PC-3 (cell line): Measurements from ENCODE around the gene KCNJ15. TPM values are rescaled to one million over a fixed set of nuclear protein-coding genes. Genes with fewer than 3 reads are reported as not detected.

Experiments used
- ATAC-seq: fragments of 200-7000 bp; cut with Tn5 transposase; 2 replicates; pipeline ENCODE4 v1.9.1; 2020; ENCODE audit warnings: mild to moderate bottlenecking, moderate library complexity
- BruUV-seq: library from RNA; stranded (reverse); fragments of 400-500 nt; replicated peaks from 2 replicates; lab custom pipeline; 2021; lab: Mats Ljungman, UMichigan
- CTCF ChIA-PET: fragments of 300-600 bp; sonication (Branson Sonifier 250); formaldehyde crosslinking; loops from one replicate; lab custom pipeline; 2022; ENCODE audit warnings: antibody characterized with exemption; lab: Charles Lee
- POLR2A ChIA-PET: fragments of 300-600 bp; sonication (Branson Sonifier 250); formaldehyde crosslinking; loops from one replicate; lab custom pipeline; 2022; ENCODE audit warnings: antibody characterized with exemption; ENCODE audit not compliant: unreplicated experiment; lab: Charles Lee
- DNase-seq: peaks from one replicate; pipeline ENCODE4 v3.0.0-alpha.2; 2015
- H2AFZ ChIP-seq: fragments of 300-600 bp; sonication (generic); 2 replicates; pipeline ENCODE4 v1.6.0; 2016; ENCODE audit warnings: antibody characterized with exemption, low read length
- H3F3A ChIP-seq: fragments of 300-600 bp; sonication (generic); one replicate; pipeline ENCODE4 v1.6.0; 2017; ENCODE audit warnings: antibody characterized with exemption, low read length, control low read depth, mild to moderate bottlenecking; ENCODE audit not compliant: unreplicated experiment
- H3K27ac ChIP-seq: fragments of 300-600 bp; sonication (generic); 2 replicates; pipeline ENCODE4 v1.5.1; 2016; ENCODE audit warnings: mild to moderate bottlenecking, low read length
- H3K27me3 ChIP-seq: fragments of 300-600 bp; sonication (generic); 2 replicates; pipeline ENCODE4 v1.6.1; 2016; ENCODE audit warnings: low read length, mixed read lengths
- H3K36me3 ChIP-seq: fragments of 300-600 bp; sonication (generic); 2 replicates; pipeline ENCODE4 v1.6.1; 2016; ENCODE audit warnings: low read depth, mixed run types, low read length, mixed read lengths
- H3K4me1 ChIP-seq: fragments of 300-600 bp; sonication (generic); 2 replicates; pipeline ENCODE4 v1.5.1; 2016; ENCODE audit warnings: low read length; ENCODE audit not compliant: insufficient read depth
- H3K4me2 ChIP-seq: fragments of 300-600 bp; sonication (generic); 2 replicates; pipeline ENCODE4 v1.6.0; 2016; ENCODE audit warnings: low read length
- H3K4me3 ChIP-seq: fragments of 300-600 bp; sonication (generic); 2 replicates; pipeline ENCODE4 v1.5.1; 2016; ENCODE audit warnings: mild to moderate bottlenecking, low read length, mixed read lengths
- H3K79me2 ChIP-seq: fragments of 300-600 bp; sonication (generic); 2 replicates; pipeline ENCODE4 v1.6.1; 2017; ENCODE audit warnings: low read length, mixed read lengths
- H3K9ac ChIP-seq: fragments of 300-600 bp; sonication (generic); 2 replicates; pipeline ENCODE4 v1.6.0; 2016; ENCODE audit warnings: mild to moderate bottlenecking, low read length
- H3K9me2 ChIP-seq: fragments of 300-600 bp; sonication (generic); replicated peaks from 2 replicates; pipeline ENCODE4 v1.6.1; 2016; ENCODE audit warnings: mixed run types, low read length, mixed read lengths
- H3K9me3 ChIP-seq: fragments of 300-600 bp; sonication (generic); 2 replicates; pipeline ENCODE4 v1.6.1; 2016; ENCODE audit warnings: low read length, mixed read lengths
- H4K20me1 ChIP-seq: fragments of 300-600 bp; sonication (generic); 2 replicates; pipeline ENCODE4 v1.6.1; 2016; ENCODE audit warnings: low read length, mixed read lengths
- EZH2 ChIP-seq: fragments of 300-600 bp; sonication (generic); IDR thresholded peaks from one replicate; pipeline ENCODE4 v1.6.1; 2017; ENCODE audit warnings: antibody characterized with exemption, mild to moderate bottlenecking, low read length; ENCODE audit not compliant: unreplicated experiment
- EZH2phosphoT487 ChIP-seq: fragments of 300-600 bp; sonication (generic); IDR thresholded peaks from 2 replicates; pipeline ENCODE4 v1.6.1; 2018; ENCODE audit warnings: mild to moderate bottlenecking, antibody characterized with exemption, low read length, borderline replicate concordance
- intact Hi-C: fragments of 100-400 bp; cut with micrococcal nuclease; formaldehyde crosslinking; loops from 2 replicates; pipeline ENCODE4 v1.9.0; 2023
- total RNA-seq: library from RNA; depleted of rRNA; stranded (reverse); fragments of >200 nt; gene quantifications from 2 replicates; pipeline ENCODE4 v1.2.3, GENCODE V29; 2014
- TF ChIP-seq, protein P1 (sequence below): fragments of 300-600 bp; sonication (generic); conservative IDR thresholded peaks from 2 replicates; pipeline ENCODE4 v1.5.1; 2017; ENCODE audit warnings: antibody characterized with exemption, low read depth, mild to moderate bottlenecking, low read length

Gene KCNJ15
- total RNA-seq, 1 experiment from 2014 or later, result 0.26 TPM

DNA sequence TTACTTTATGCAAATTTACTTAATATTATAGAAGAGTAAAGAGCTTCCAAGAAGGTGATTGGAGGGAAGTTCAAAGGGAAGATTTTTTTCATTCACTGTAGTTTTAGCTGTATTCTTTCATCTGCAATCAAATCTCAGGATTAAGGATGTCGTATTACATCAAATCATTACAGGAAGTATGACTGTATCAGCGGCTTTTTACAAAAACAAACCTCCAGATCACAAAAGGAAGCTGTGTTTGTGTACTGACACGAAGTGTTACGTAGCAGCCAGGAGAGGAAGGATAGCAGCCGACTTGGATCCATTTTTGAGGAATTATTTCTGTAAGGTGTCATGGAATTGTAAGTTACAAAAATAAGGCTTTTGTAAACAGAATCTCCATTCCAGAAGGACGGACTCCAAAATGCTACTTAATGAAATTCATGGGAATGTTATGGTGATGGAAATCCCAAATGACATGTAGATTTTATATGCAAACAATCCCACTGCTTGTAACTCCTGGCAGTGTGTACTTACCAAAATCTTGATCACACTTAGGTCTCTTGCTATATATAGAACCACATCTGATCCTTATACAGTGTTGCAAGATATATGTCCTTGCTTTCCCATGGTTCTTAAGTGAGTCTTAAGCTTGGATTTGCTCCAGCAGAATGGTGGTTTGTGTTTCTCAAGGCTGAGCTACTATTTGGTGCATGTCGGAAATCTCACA, 49.8 kb downstream of the KCNJ15 start:
- DNase-seq, result peak; percentile 40
- ATAC-seq, result peak; percentile 35; the same call in 1 of the 2 replicates
- no peaks in the 10 kb centered on the region for H3K9me2 ChIP-seq
- 0 out of 2 replicates have a peak overlapping the region, but pooled peaks have one; percentile 3 for H2AFZ ChIP-seq
- ChIA-PET POLR2A (interaction anchor here (0.6 kb wide), 1 partner anchor 569 kb away, joined by 5 read pairs; no protein-coding TSS in a partner anchor), CTCF (no interaction called here)
- H3K9me3 ChIP-seq, result no peaks in the 10 kb centered on the region
- H3K4me2 ChIP-seq, result peak overlapping the region; percentile 16; the same call in 1 of the 2 replicates
- H3K27me3 ChIP-seq, result no peaks in the 10 kb centered on the region
- peak overlapping the region; percentile 5; the same call in 1 of the 2 replicates for H3K27ac ChIP-seq
- no peaks in the 10 kb centered on the region for H3K79me2 ChIP-seq
- intact Hi-C loops, result no loop called here
- H3K4me1 ChIP-seq, result peaks cover 14% of the 10 kb centered on the region
- H4K20me1 ChIP-seq, result no peaks in the 10 kb centered on the region
- H3K4me3 ChIP-seq, result no peak overlapping the region
- BruUV-seq, result no TSS peak
- no peaks in the 10 kb centered on the region for H3F3A ChIP-seq
- no peaks in the 10 kb centered on the region for H3K36me3 ChIP-seq
- no peak overlapping the region for H3K9ac ChIP-seq
- TF ChIP-seq, protein P1, sequence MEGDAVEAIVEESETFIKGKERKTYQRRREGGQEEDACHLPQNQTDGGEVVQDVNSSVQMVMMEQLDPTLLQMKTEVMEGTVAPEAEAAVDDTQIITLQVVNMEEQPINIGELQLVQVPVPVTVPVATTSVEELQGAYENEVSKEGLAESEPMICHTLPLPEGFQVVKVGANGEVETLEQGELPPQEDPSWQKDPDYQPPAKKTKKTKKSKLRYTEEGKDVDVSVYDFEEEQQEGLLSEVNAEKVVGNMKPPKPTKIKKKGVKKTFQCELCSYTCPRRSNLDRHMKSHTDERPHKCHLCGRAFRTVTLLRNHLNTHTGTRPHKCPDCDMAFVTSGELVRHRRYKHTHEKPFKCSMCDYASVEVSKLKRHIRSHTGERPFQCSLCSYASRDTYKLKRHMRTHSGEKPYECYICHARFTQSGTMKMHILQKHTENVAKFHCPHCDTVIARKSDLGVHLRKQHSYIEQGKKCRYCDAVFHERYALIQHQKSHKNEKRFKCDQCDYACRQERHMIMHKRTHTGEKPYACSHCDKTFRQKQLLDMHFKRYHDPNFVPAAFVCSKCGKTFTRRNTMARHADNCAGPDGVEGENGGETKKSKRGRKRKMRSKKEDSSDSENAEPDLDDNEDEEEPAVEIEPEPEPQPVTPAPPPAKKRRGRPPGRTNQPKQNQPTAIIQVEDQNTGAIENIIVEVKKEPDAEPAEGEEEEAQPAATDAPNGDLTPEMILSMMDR, result no peak
- TF ChIP-seq EZH2phosphoT487, result no peak
- TF ChIP-seq EZH2, result no peak

DNA sequence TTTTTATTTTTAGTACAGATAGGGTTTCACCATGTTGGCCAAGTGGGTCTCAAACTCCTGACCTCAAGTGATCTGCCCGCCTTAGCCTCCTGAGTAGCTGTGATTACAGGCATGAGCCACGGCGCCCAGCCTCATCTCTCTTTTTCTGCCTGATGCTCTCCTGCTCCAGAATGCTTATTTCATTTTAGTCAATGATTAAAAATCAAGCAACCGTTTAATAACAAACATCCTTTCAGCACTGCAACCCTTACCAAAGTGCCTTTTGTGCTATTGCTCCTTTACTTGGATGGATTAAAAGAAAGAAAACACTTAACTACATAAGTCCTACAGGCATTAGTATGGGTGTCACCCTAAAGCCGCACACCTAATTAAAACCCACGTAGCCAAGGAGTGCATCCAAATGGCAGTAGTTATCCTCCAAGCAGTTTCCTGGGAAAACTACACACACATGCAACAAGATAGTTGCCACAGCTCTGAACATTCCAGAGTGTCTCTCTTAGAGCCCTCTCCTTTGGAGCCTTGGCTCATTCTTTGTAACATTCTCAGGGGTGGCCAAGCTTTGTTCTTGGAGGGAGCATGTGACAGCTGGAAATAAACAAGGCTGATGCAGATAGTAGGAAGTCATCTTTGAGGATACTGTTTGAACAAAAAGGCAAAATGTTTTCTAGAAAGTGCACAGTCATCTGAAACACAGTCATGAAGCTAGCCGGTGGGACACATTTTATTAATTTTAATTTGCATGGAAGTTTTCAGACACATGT, 51.2 kb downstream of the KCNJ15 start:
- Histone ChIP-seq H3K27ac (no peak overlapping the region), H3K9me2 (no peaks in the 10 kb centered on the region), H3K9me3 (no peaks in the 10 kb centered on the region), H4K20me1 (no peaks in the 10 kb centered on the region), H2AFZ (no peak overlapping the region), H3K9ac (no peak overlapping the region), H3K36me3 (no peaks in the 10 kb centered on the region), H3K27me3 (no peaks in the 10 kb centered on the region), H3K79me2 (no peaks in the 10 kb centered on the region), H3K4me3 (no peak overlapping the region), H3K4me2 (no peak overlapping the region), H3F3A (no peaks in the 10 kb centered on the region), H3K4me1 (peaks cover 13% of the 10 kb centered on the region)
- TF ChIP-seq EZH2phosphoT487 (no peak), EZH2 (no peak)
- TF ChIP-seq, protein P1, result no peak
- ATAC-seq (no peak), DNase-seq (no peak)
- ChIA-PET POLR2A (no interaction called here), CTCF (no interaction called here)
- intact Hi-C loops, result no loop called here
- BruUV-seq, result no TSS peak
